Large intestine (tissue), 3 donors: Measurements from ENCODE around the gene SIK3. TPM values are rescaled to one million over a fixed set of nuclear protein-coding genes. Genes with fewer than 3 reads are reported as not detected.
A peak's percentile ranks its signal among the peaks of the same experiment; 100 is the strongest.

ENCODE experiments used
- DNase-seq, 2 donors: peaks; one replicate each; pipeline versions ENCODE4 v3.0.0 to v3.0.0-alpha.2; 2013
- H3K27ac ChIP-seq: one replicate; pipeline ENCODE4 v1.5.1; 2013; ENCODE audit warnings: low read length
- H3K27me3 ChIP-seq: 2 replicates; pipeline ENCODE4 v1.6.1; 2013; ENCODE audit warnings: low read length; ENCODE audit not compliant: control insufficient read depth, insufficient read depth
- H3K36me3 ChIP-seq: 2 replicates; pipeline ENCODE4 v1.6.1; 2013; ENCODE audit warnings: low read length; ENCODE audit not compliant: control insufficient read depth, insufficient read depth
- H3K4me1 ChIP-seq: one replicate; pipeline ENCODE4 v1.6.1; 2013; ENCODE audit warnings: low read length; ENCODE audit not compliant: control insufficient read depth, insufficient read depth
- H3K4me3 ChIP-seq: one replicate; pipeline ENCODE4 v1.5.1; 2013; ENCODE audit warnings: low read length
- H3K9me3 ChIP-seq: one replicate; pipeline ENCODE4 v1.6.1; 2013; ENCODE audit warnings: mild to moderate bottlenecking, low read depth, low read length, moderate library complexity; ENCODE audit not compliant: control insufficient read depth
- WGBS: methylation state at CpG from one replicate; pipeline ENCODE4 v1.1.5; 2013; ENCODE audit warnings: low lambda C conversion rate; ENCODE audit not compliant: insufficient coverage; 5-methylcytosine and 5-hydroxymethylcytosine counted together
- polyA plus RNA-seq: library from polyadenylated mRNA; unstranded; fragments of 120-200 nt; gene quantifications from one replicate; pipeline ENCODE4 v1.2.1, GENCODE V29; 2013

The SIK3 gene
- polyA plus RNA-seq, 1 donor: 34.6 TPM

DNA sequence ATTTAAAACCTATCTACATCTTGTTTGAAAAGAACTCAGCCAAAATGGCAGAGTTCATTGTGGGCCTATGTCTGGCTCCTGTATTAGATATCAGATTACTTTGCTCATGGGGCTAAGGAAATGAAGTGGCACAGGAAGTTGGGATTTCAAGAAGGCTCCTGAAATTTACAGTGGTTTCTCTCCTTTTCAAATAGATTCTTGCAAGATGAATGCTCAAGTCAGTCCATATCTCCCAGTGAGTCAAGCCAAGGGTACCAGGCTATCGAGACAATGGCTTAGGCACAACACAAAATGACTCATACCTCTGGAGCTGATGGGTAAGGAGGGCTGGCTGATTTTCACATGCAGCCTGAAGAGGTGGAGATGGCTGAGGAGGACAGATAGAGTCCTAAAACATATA is 236.7 kb downstream of the SIK3 start:
- Histone ChIP-seq H3K4me1 (peaks cover 8% of the 10 kb centered on the region), H3K27me3 (no peaks in the 10 kb centered on the region), H3K36me3 (peaks cover 80% of the 10 kb centered on the region), H3K27ac (no peak overlapping the region), H3K4me3 (no peak overlapping the region), H3K9me3 (no peaks in the 10 kb centered on the region)
- no peak for DNase-seq
- WGBS: no CpG with 5 or more reads among the region's 1 CpG

DNA sequence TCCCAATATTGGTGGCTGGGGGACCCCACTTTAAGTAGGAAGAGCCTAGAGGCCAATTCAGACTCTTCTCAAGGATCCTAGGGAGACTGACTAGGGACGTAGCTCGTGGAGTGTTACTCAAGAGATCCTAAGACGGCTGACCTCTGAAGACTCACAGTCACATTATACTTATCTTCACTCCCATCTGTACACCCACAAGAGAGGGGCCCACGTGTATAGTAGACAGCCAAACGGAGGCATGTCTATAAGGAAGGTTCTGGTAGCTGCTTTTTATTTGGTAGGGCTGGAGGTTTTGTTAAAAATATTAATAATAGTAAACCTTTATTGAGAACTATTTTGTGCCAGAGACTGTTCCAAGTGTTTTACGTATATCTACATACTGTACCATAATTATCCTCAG is 237.9 kb downstream of the SIK3 start:
- Histone ChIP-seq H3K27me3 (no peaks in the 10 kb centered on the region), H3K4me1 (no peaks in the 10 kb centered on the region), H3K27ac (no peak overlapping the region), H3K9me3 (no peaks in the 10 kb centered on the region), H3K4me3 (no peak overlapping the region), H3K36me3 (peaks cover 80% of the 10 kb centered on the region)
- no peak for DNase-seq
- 100% methylated on average over 1 of the region's 6 CpGs for WGBS

DNA sequence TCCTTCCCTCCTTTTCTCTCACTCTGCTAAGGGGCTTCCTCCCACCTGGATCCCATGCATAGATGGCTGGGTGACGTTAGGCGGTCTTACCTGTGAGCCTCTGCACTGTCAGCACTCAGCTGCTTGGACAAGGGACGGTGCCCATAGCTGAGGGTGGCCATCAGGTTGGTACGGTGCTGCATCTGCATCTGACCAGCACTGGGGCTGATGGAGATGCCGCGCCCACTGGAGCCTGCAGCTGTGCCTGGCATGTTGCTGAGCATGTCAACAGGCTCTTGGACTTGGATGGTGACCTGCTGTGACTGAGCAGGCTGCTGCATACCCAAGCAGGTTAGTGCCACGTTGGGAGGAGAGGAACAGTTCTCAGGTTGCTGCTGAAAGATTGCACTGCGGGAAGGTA is 239.1 kb downstream of the SIK3 start:
- H3K27ac ChIP-seq: no peak overlapping the region
- H3K9me3 ChIP-seq: no peaks in the 10 kb centered on the region
- peaks cover 80% of the 10 kb centered on the region for H3K36me3 ChIP-seq
- no peaks in the 10 kb centered on the region for H3K4me1 ChIP-seq
- no peaks in the 10 kb centered on the region for H3K27me3 ChIP-seq
- no peak for DNase-seq
- H3K4me3 ChIP-seq: no peak overlapping the region
- WGBS: 100% methylated on average over 1 of the region's 8 CpGs

DNA sequence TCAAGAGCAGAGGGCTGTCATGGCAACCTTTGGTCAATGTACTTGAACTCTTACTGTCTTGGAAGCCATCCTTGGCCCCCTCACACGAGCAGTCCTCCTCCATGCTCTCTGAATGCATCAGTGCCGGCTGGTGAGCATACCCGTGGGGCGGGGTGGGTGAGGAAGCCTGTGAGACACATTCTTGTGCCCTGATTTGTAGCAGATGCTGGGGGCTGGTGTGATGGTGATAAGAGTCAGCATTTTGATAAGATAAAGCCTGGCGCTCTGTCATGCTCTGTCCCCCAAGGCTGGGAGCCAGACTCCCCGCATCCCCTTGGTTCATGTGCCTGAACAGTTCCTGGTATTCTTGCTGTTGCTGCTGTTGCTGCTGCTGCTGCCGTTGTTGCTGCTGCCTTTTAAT is 240.3 kb downstream of the SIK3 start:
- Histone ChIP-seq H3K4me3 (no peak overlapping the region), H3K9me3 (no peaks in the 10 kb centered on the region), H3K27me3 (no peaks in the 10 kb centered on the region), H3K27ac (no peak overlapping the region), H3K4me1 (peaks cover 11% of the 10 kb centered on the region), H3K36me3 (peaks cover 79% of the 10 kb centered on the region)
- no CpG with 5 or more reads among the region's 7 CpGs for WGBS
- DNase-seq: no peak

DNA sequence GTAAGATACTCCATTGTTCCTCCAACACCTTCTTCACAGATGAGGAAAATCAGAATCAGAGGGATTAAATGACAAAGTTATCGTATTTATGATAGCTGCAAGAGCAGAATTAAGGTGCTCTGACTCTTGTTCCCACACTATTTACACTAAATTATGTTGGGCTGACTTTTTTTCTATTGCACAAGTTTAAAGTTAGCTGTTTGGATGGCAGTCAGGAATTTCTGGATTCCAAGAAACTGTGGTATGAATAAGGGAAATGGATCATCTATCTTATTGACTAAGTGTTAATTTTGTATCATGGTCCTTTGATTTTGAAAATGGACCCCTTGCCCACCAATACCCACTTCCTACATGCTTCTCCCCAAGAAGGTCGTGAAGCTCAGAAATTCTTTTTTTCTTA is 240.9 kb downstream of the SIK3 start:
- no peak overlapping the region for H3K4me3 ChIP-seq
- 100% methylated on average over 1 of the region's 2 CpGs for WGBS
- no peak for DNase-seq
- no peaks in the 10 kb centered on the region for H3K9me3 ChIP-seq
- no peaks in the 10 kb centered on the region for H3K27me3 ChIP-seq
- H3K27ac ChIP-seq: no peak overlapping the region
- peaks cover 15% of the 10 kb centered on the region for H3K4me1 ChIP-seq
- H3K36me3 ChIP-seq: peaks cover 73% of the 10 kb centered on the region

DNA sequence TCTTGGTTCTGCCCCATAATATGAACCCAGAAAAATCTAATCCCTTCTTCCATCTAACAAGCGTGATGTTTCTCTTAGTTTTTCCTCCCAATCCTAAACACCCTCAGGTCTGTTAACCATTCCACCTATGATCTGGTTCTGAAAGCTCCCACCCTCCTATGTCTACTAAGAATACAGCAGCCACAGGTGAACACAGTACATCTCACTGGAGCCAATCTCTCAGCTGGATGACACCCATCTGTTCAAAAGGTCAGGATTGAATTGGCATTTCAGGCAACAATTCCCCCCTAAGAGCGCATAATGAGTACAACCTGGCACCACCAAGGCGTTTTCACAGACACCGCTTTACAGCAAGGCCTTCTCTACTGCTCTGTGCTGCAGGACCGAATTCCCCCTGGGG is 241.8 kb downstream of the SIK3 start:
- H3K9me3 ChIP-seq: no peaks in the 10 kb centered on the region
- no peak for DNase-seq
- H3K4me3 ChIP-seq: no peak overlapping the region
- WGBS: 100% methylated on average over 1 of the region's 5 CpGs
- peaks cover 64% of the 10 kb centered on the region for H3K36me3 ChIP-seq
- H3K4me1 ChIP-seq: peaks cover 24% of the 10 kb centered on the region
- no peaks in the 10 kb centered on the region for H3K27me3 ChIP-seq
- no peak overlapping the region for H3K27ac ChIP-seq

DNA sequence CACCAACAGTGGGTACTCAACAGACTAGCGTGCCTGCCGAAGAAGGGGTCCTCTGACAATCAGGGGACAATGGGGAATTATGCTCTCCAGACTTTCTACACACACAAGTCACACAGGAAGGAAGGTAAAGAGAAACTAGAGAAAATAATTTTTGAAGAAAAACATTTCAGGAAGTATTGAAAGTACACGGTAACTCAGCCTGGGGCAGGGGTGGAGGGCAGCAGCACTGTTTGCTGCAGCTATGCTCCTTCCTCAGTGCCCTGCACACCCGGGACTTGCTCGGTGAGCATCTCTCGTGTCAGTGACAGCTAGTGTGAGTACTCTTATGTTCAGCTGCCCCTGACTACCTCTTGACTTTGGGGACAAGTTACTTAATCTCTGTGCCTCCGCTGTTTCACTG is 242.8 kb downstream of the SIK3 start:
- peaks cover 24% of the 10 kb centered on the region for H3K4me1 ChIP-seq
- H3K4me3 ChIP-seq: no peak overlapping the region
- WGBS: 80% methylated on average over 1 of the region's 7 CpGs
- peaks cover 55% of the 10 kb centered on the region for H3K36me3 ChIP-seq
- H3K9me3 ChIP-seq: no peaks in the 10 kb centered on the region
- no peak overlapping the region for H3K27ac ChIP-seq
- DNase-seq: no peak
- H3K27me3 ChIP-seq: no peaks in the 10 kb centered on the region

DNA sequence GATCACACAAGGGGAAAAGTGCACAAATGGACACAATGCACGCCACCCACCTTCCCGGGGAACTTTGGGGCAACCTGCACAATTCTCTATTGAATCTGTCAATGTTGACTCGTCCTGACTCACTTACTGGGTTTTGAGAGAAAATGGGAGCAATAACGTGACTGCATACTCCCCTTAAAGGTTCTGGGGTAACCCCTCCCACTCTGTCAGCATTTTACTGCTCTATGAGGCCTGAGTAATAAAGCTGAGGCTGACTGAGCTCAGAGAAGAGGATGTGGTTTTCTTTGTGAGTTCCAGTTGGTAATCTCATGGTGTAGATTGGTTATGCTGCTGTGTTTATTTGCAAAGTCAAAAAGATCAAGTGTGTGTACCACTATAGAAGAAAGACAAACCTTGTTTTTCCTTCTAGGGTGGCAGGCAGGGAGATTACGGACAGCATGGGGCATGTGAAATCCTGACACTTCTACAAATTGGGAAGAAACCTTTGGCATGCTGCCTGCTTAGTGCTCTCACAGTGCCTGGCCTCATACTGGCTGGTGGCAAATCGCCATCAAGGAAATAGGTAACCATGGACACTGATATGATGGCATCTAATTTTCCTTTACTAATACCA is 244.7 kb downstream of the SIK3 start:
- Histone ChIP-seq H3K4me1 (peaks cover 24% of the 10 kb centered on the region), H3K36me3 (peaks cover 55% of the 10 kb centered on the region), H3K27me3 (no peaks in the 10 kb centered on the region), H3K27ac (peak overlapping the region; percentile 87), H3K9me3 (no peaks in the 10 kb centered on the region), H3K4me3 (no peak overlapping the region)
- no CpG with 5 or more reads among the region's 6 CpGs for WGBS
- peak in 1 of 2 donors; percentile 52 for DNase-seq

DNA sequence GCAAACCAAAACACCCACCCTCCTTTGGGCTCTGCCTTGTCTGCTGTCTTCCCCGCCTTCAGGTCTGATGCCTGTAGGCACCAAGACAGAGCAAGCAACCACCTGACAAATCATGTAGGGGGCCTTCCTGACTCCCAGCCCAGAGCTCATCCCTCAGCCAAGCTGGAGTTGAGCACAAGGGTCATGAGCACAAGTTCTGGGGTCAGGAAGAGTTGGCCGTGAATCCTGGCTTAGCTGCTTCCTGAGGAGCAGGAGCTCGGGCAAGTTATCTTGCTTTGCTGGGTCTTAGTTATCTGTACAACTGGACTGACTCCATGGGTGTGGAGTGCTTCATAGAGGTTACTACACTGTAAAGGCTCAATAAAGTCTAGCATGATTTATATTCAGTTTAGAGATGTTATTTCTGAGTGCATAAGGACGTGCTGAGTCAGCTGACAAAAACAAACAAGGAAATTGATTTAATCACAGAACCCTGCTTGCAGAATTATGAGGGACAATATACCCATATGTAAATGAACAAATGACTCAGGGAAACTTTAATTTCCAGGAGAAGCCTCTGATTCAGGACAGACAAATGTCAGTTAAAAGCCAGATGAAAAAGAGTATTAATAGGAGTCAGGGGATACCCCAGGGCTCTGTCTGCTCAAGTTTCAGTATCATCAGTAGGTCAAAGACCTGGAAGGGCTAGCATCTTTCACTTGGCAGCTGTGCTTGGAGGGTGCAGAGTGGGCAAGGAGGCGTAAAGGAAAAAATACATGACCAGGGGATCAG is 245.8 kb downstream of the SIK3 start:
- Histone ChIP-seq H3K4me1 (peaks cover 24% of the 10 kb centered on the region), H3K27me3 (no peaks in the 10 kb centered on the region), H3K36me3 (peaks cover 52% of the 10 kb centered on the region), H3K27ac (peak overlapping the region; percentile 87), H3K4me3 (no peak overlapping the region), H3K9me3 (no peaks in the 10 kb centered on the region)
- peak in 1 of 2 donors; percentile 83 for DNase-seq
- no CpG with 5 or more reads among the region's 5 CpGs for whole genome bisulfite sequencing

DNA sequence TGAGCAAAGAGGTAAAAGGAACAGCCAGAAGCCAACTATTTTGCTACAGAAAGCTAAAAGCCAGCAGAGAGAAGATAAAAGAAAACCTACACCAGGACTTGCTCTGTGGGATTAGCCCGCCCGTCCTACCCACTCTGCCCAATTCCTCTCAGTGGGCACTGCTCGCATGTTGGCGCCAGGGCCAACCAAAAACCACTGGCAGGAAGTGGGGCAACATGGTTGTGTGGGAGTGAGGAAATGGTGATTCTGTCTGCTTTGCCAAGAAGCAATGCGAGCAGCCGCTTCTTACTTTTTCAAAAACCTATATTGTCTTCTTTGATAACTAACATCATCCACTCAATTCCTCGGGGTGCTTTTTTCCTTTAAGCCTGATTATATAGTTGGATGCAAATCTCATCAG is 246.6 kb downstream of the SIK3 start:
- Histone ChIP-seq H3K27me3 (no peaks in the 10 kb centered on the region), H3K36me3 (peaks cover 54% of the 10 kb centered on the region), H3K27ac (peak overlapping the region; percentile 87), H3K4me3 (no peak overlapping the region), H3K9me3 (no peaks in the 10 kb centered on the region), H3K4me1 (peaks cover 24% of the 10 kb centered on the region)
- WGBS: 92% methylated on average over 2 of the region's 7 CpGs
- no peak for DNase-seq

DNA sequence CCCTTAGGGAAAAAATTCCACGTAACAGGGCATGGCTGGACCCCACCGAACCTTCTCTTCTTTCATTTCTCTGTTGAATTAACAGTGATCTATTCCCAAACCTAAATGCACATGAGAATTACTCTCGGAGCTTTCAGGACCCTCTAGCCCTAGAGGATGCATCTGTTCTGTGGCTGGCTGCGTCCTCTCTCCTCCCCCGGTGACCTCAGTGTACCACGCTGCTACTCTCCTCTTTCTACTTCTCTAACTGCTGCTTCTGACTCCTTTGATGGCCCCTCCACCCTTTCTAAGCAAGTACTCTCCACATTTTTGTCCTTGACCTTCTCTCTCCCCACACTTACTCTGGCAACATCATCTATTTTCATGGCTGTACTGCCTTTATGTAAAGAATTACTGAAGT is 248.7 kb downstream of the SIK3 start:
- no peak overlapping the region for H3K4me3 ChIP-seq
- H3K27ac ChIP-seq: no peak overlapping the region
- no peaks in the 10 kb centered on the region for H3K27me3 ChIP-seq
- no peaks in the 10 kb centered on the region for H3K9me3 ChIP-seq
- peaks cover 63% of the 10 kb centered on the region for H3K36me3 ChIP-seq
- DNase-seq: no peak
- peaks cover 24% of the 10 kb centered on the region for H3K4me1 ChIP-seq
- WGBS: no CpG with 5 or more reads among the region's 6 CpGs
